Activated naive CD4-positive, alpha-beta T cell treated with anti-CD3 and anti-CD28 coated beads, Interleukin-2, amount 10 ng/mL, durations not matched to agents 7 days and 5 days (primary cell): ENCODE results near the gene MRTFB.

ENCODE experiments used
- CTCF ChIA-PET: fragments of 350-600 bp; sonication (Branson Sonifier 250); formaldehyde crosslinking; loops from one replicate; lab custom pipeline; 2021; ENCODE audit warnings: antibody characterized with exemption; lab: Charles Lee
- DNase-seq: peaks from one replicate; pipeline ENCODE4 v3.0.0-alpha.2; 2020
- H3K27ac Mint-ChIP-seq: one replicate; pipeline ENCODE4 v1.8.0; 2021; ENCODE audit warnings: mild to moderate bottlenecking, moderate library complexity, mixed read lengths
- H3K27me3 Mint-ChIP-seq: one replicate; pipeline ENCODE4 v1.8.0; 2021; ENCODE audit warnings: mild to moderate bottlenecking, mixed read lengths
- H3K36me3 Mint-ChIP-seq: one replicate; pipeline ENCODE4 v1.8.0; 2021; ENCODE audit warnings: mixed read lengths
- H3K4me1 Mint-ChIP-seq: one replicate; pipeline ENCODE4 v1.8.0; 2021; ENCODE audit warnings: mixed read lengths
- H3K4me3 Mint-ChIP-seq: one replicate; pipeline ENCODE4 v1.8.0; 2021; ENCODE audit warnings: mild to moderate bottlenecking, moderate library complexity, mixed read lengths
- H3K9me3 Mint-ChIP-seq: one replicate; pipeline ENCODE4 v1.8.0; 2021; ENCODE audit warnings: mixed read lengths

MRTFB gene

DNA sequence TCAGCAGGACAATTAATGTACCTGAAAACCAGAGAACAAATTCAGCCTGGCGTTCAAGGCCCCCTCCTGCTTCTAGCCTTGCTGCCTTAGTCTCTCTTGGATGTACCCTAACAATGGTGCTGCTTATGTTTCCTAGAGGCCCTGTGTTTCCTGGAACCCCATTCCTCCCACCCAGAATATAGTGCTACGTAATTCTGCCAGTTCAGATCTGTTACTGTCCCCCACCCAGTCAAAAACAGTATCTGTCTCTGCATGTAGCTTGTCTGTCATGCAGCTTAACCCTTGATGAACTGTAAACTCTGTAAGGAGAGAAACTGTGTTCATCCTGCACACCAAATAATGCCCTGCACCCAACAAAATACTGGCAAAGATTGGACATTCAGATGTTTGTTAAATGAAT, 6.8 kb downstream of the MRTFB start:
- CTCF ChIA-PET = no interaction called here

DNA sequence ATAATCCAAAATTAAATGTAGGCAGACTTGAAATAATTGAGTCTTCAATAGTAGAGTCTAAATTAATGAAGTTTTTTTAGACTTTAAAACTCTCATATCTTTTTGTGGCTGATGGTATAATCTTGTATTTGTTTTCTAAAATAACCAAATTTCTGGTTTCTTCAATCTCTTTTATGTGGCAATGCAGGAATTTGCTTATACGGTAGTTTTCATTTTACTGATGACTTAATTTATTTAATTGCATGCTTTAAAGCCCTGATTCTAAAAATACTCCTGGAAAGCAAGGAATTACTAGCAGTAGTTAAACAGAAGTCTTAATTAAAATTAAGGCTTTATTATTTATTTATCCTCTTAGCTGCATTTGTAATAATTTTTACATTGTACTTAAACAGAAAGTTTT, 15.4 kb downstream of the MRTFB start:
- no peaks in the 10 kb centered on the region for H3K4me1 Mint-ChIP-seq
- no peaks in the 10 kb centered on the region for H3K9me3 Mint-ChIP-seq
- peaks cover 16% of the 10 kb centered on the region for H3K36me3 Mint-ChIP-seq
- no peak overlapping the region for H3K27ac Mint-ChIP-seq
- H3K27me3 Mint-ChIP-seq = no peaks in the 10 kb centered on the region
- DNase-seq = no peak
- CTCF ChIA-PET = no interaction called here
- no peak overlapping the region for H3K4me3 Mint-ChIP-seq

More for the DNA sequence above, 6.8 kb downstream of the MRTFB start:
- Mint-ChIP-seq H3K9me3 (no peaks in the 10 kb centered on the region), H3K27ac (no peak overlapping the region), H3K4me1 (no peaks in the 10 kb centered on the region), H3K4me3 (no peak overlapping the region), H3K36me3 (peaks cover 14% of the 10 kb centered on the region), H3K27me3 (no peaks in the 10 kb centered on the region)
- no peak for DNase-seq

DNA sequence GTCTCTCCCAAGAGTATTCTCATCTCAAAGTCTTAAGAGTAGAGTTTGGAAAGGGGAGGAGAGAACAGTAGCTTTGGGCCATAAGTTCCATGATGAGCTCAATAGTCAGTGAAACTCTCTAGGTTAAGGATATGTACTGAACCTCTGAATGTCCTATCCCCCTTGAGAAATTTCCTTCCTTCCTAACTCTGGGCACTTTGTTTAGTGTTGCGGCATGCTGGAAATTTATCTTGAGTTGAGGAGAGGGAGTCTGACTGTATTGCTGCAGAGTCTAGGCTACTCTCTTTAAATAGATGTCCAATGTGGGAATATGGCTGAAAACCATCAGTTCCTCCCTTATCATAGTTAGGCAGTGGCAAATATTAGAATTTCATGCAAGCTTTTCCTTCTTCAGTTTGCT, 16.1 kb downstream of the MRTFB start:
- Mint-ChIP-seq H3K4me1 (no peaks in the 10 kb centered on the region), H3K27me3 (no peaks in the 10 kb centered on the region), H3K4me3 (no peak overlapping the region), H3K9me3 (no peaks in the 10 kb centered on the region), H3K36me3 (peaks cover 11% of the 10 kb centered on the region), H3K27ac (no peak overlapping the region)
- DNase-seq = no peak
- CTCF ChIA-PET = no interaction called here

GRCh38 chr16:14087590-14088154, 16.6 kb downstream of the MRTFB start:
- DNase-seq = no peak
- CTCF ChIA-PET = no interaction called here
- H3K27ac Mint-ChIP-seq = no peak overlapping the region
- H3K4me1 Mint-ChIP-seq = no peaks in the 10 kb centered on the region
- H3K9me3 Mint-ChIP-seq = no peaks in the 10 kb centered on the region
- H3K36me3 Mint-ChIP-seq = peaks cover 9% of the 10 kb centered on the region
- no peaks in the 10 kb centered on the region for H3K27me3 Mint-ChIP-seq
- no peak overlapping the region for H3K4me3 Mint-ChIP-seq

GRCh38 chr16:14088155-14088753, 17.1 kb downstream of the MRTFB start:
- DNase-seq = no peak
- Mint-ChIP-seq H3K4me3 (no peak overlapping the region), H3K27ac (no peak overlapping the region), H3K27me3 (no peaks in the 10 kb centered on the region), H3K36me3 (peaks cover 8% of the 10 kb centered on the region), H3K9me3 (no peaks in the 10 kb centered on the region), H3K4me1 (no peaks in the 10 kb centered on the region)
- CTCF ChIA-PET = no interaction called here

- Mint-ChIP-seq H3K4me1 (no peaks in the 10 kb centered on the region), H3K9me3 (no peaks in the 10 kb centered on the region), H3K27ac (no peak overlapping the region), H3K36me3 (peaks cover 3% of the 10 kb centered on the region), H3K4me3 (no peak overlapping the region), H3K27me3 (no peaks in the 10 kb centered on the region)
- no peak for DNase-seq
- CTCF ChIA-PET = no interaction called here
Observed at GRCh38 chr16:14089283-14089823, 18.2 kb downstream of the MRTFB start.

- Mint-ChIP-seq H3K4me1 (no peaks in the 10 kb centered on the region), H3K27me3 (no peaks in the 10 kb centered on the region), H3K4me3 (no peak overlapping the region), H3K9me3 (no peaks in the 10 kb centered on the region), H3K27ac (no peak overlapping the region), H3K36me3 (peaks cover 3% of the 10 kb centered on the region)
- DNase-seq = no peak
- CTCF ChIA-PET = no interaction called here
Observed at GRCh38 chr16:14092561-14092960, 21.4 kb downstream of the MRTFB start.

DNA sequence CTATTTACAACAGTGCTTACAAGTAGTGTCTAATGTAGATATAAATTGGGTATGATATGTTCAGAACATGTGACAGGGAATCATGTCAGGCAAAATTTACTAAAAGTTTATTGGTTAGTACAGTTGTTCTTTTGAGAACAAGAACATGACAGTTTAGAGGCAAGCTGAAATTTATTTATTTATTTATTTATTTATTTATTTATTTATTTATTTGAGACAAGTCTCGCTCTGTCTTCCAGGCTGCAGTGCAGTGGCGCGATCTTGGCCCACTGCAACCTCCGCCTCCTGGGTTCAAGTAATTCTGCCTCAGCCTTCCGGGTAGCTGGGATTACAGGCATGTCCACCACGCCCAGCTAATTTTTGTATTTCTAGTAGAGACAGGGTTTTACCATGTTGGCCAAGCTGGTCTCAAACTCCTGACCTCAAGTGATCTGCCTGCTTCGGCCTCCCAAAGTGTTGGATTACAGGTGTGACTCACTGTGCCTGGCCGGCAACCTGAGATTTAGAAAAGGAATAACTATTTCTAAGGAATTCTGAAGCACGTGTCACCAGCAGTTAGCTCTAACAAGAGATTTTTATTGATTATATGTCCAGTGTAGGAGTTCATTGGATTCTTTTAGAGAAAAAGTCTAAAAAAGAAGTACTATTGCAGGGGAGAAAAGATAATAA, 24.9 kb downstream of the MRTFB start:
- peaks cover 4% of the 10 kb centered on the region for H3K36me3 Mint-ChIP-seq
- CTCF ChIA-PET = no interaction called here
- no peak overlapping the region for H3K27ac Mint-ChIP-seq
- no peaks in the 10 kb centered on the region for H3K27me3 Mint-ChIP-seq
- DNase-seq = no peak
- no peak overlapping the region for H3K4me3 Mint-ChIP-seq
- H3K9me3 Mint-ChIP-seq = no peaks in the 10 kb centered on the region
- peaks cover 2% of the 10 kb centered on the region for H3K4me1 Mint-ChIP-seq

- Mint-ChIP-seq H3K36me3 (peaks cover 2% of the 10 kb centered on the region), H3K27me3 (no peaks in the 10 kb centered on the region), H3K9me3 (no peaks in the 10 kb centered on the region), H3K4me3 (no peak overlapping the region), H3K27ac (no peak overlapping the region), H3K4me1 (peaks cover 10% of the 10 kb centered on the region)
- CTCF ChIA-PET = no interaction called here
- no peak for DNase-seq
Observed at GRCh38 chr16:14097182-14097959, 26.3 kb downstream of the MRTFB start.

GRCh38 chr16:14098081-14098480, 27.0 kb downstream of the MRTFB start:
- Mint-ChIP-seq H3K9me3 (no peaks in the 10 kb centered on the region), H3K4me3 (no peak overlapping the region), H3K27ac (no peak overlapping the region), H3K27me3 (no peaks in the 10 kb centered on the region), H3K36me3 (peaks cover 2% of the 10 kb centered on the region), H3K4me1 (peaks cover 10% of the 10 kb centered on the region)
- CTCF ChIA-PET = no interaction called here
- no peak for DNase-seq

DNA sequence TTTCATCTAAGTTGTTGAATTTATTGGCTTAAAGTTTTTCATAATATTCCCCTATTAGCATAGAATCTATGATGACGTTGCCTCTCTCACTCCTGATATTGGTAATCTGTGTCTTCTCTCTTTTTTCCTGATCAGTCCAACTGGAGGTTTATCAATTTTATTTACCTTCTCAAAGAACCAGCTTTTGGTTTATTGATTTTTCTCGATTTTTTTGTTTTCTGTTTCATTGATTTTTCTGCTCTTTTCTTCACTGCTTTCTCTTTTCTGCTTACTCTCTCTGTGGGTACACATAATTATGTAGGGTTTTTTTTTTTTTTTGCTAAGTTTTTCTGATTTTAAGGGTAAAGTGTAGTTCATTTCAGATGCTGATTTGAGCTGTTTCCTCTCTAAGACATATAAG, 29.7 kb downstream of the MRTFB start:
- peaks cover 10% of the 10 kb centered on the region for H3K4me1 Mint-ChIP-seq
- CTCF ChIA-PET = interaction anchor here (1.3 kb wide), 1 partner anchor 11 kb away, joined by 3 read pairs; no protein-coding TSS in a partner anchor
- no peaks in the 10 kb centered on the region for H3K9me3 Mint-ChIP-seq

GRCh38 chr16:14101415-14101814, 30.3 kb downstream of the MRTFB start:
- H3K36me3 Mint-ChIP-seq = peaks cover 2% of the 10 kb centered on the region
- CTCF ChIA-PET = interaction anchor here (1.3 kb wide), 1 partner anchor 10 kb away, joined by 3 read pairs; no protein-coding TSS in a partner anchor
- peaks cover 10% of the 10 kb centered on the region for H3K4me1 Mint-ChIP-seq
- no peak for DNase-seq
- H3K27ac Mint-ChIP-seq = no peak overlapping the region
- H3K27me3 Mint-ChIP-seq = no peaks in the 10 kb centered on the region
- no peaks in the 10 kb centered on the region for H3K9me3 Mint-ChIP-seq
- H3K4me3 Mint-ChIP-seq = no peak overlapping the region

More for the DNA sequence above, 29.7 kb downstream of the MRTFB start:
- Mint-ChIP-seq H3K27ac (no peak overlapping the region), H3K27me3 (no peaks in the 10 kb centered on the region), H3K4me3 (no peak overlapping the region), H3K36me3 (peaks cover 2% of the 10 kb centered on the region)
- DNase-seq = no peak

- H3K36me3 Mint-ChIP-seq = peaks cover 2% of the 10 kb centered on the region
- no peaks in the 10 kb centered on the region for H3K27me3 Mint-ChIP-seq
- no peak for DNase-seq
- H3K27ac Mint-ChIP-seq = no peak overlapping the region
- CTCF ChIA-PET = no interaction called here
- peaks cover 10% of the 10 kb centered on the region for H3K4me1 Mint-ChIP-seq
- H3K4me3 Mint-ChIP-seq = no peak overlapping the region
- no peaks in the 10 kb centered on the region for H3K9me3 Mint-ChIP-seq
Observed at GRCh38 chr16:14102925-14103720, 32.0 kb downstream of the MRTFB start.

- H3K27me3 Mint-ChIP-seq = no peaks in the 10 kb centered on the region
- H3K4me1 Mint-ChIP-seq = peaks cover 12% of the 10 kb centered on the region
- peaks cover 2% of the 10 kb centered on the region for H3K36me3 Mint-ChIP-seq
- no peak overlapping the region for H3K27ac Mint-ChIP-seq
- no peak overlapping the region for H3K4me3 Mint-ChIP-seq
- no peaks in the 10 kb centered on the region for H3K9me3 Mint-ChIP-seq
- DNase-seq = no peak
- CTCF ChIA-PET = no interaction called here
Observed at GRCh38 chr16:14104066-14104465, 32.9 kb downstream of the MRTFB start.
